ENCODE data around the gene NKAP. TPM values are rescaled to one million over a fixed set of nuclear protein-coding genes. Genes with fewer than 3 reads are reported as not detected.

NKAP gene
- 1 to 10 TPM; 5.7 to 7.5 (median 6.7) TPM for total RNA-seq (2021; fragmentation: NEBNext Ultra II Directional; extraction: Animal tissue kit (Norgen Biotek cat#: 25700))
- long read RNA-seq, full-length matches to known transcripts = 4 of 36 reads
- long read RNA-seq, partial matches to known transcripts = 32 of 36 reads
- long read RNA-seq, other reads (novel, unspliced or antisense) = 0 of 36 reads

GRCh38 chrX:119943185-119943988, at the start of gene NKAP:
Gene NKAP, minus strand, starts transcription at chrX:119943751. Its CDS starts 146 bp downstream, at chrX:119943605.
- TF ChIP-seq, protein P1, sequence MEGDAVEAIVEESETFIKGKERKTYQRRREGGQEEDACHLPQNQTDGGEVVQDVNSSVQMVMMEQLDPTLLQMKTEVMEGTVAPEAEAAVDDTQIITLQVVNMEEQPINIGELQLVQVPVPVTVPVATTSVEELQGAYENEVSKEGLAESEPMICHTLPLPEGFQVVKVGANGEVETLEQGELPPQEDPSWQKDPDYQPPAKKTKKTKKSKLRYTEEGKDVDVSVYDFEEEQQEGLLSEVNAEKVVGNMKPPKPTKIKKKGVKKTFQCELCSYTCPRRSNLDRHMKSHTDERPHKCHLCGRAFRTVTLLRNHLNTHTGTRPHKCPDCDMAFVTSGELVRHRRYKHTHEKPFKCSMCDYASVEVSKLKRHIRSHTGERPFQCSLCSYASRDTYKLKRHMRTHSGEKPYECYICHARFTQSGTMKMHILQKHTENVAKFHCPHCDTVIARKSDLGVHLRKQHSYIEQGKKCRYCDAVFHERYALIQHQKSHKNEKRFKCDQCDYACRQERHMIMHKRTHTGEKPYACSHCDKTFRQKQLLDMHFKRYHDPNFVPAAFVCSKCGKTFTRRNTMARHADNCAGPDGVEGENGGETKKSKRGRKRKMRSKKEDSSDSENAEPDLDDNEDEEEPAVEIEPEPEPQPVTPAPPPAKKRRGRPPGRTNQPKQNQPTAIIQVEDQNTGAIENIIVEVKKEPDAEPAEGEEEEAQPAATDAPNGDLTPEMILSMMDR (IDR thresholded peaks at IDR 0.05) = peak; percentile 36
- peak within 1 kb of the TSS; percentile 97 for H3K4me3 Mint-ChIP-seq
- peaks cover 14% of the 10 kb centered on the region for H3K4me1 Mint-ChIP-seq (ENCODE audit: low read depth)
- H3K9me3 Mint-ChIP-seq = no peaks in the 10 kb centered on the region
- H3K27ac Mint-ChIP-seq = peak within 1 kb of the TSS; percentile 95
- peaks cover 4% of the 10 kb centered on the region; the same call in 1 of the 2 replicates for H3K27me3 Mint-ChIP-seq (ENCODE audit: insufficient read depth)
- no peaks in the 10 kb centered on the region for H3K36me3 Mint-ChIP-seq (ENCODE audit: low read depth)
- peak; percentile 93 for DNase-seq

GRCh38 chrX:119991005-119991787, 47.6 kb upstream of the NKAP start:
- H3K36me3 Mint-ChIP-seq (ENCODE audit: low read depth) = no peaks in the 10 kb centered on the region
- peaks cover 17% of the 10 kb centered on the region for H3K27me3 Mint-ChIP-seq (ENCODE audit: insufficient read depth)
- DNase-seq = no peak
- TF ChIP-seq, protein P1 (IDR thresholded peaks at IDR 0.05) = no peak
- H3K9me3 Mint-ChIP-seq = no peaks in the 10 kb centered on the region
- H3K27ac Mint-ChIP-seq = no peak overlapping the region
- no peaks in the 10 kb centered on the region for H3K4me1 Mint-ChIP-seq (ENCODE audit: low read depth)
- no peak overlapping the region for H3K4me3 Mint-ChIP-seq

DNA sequence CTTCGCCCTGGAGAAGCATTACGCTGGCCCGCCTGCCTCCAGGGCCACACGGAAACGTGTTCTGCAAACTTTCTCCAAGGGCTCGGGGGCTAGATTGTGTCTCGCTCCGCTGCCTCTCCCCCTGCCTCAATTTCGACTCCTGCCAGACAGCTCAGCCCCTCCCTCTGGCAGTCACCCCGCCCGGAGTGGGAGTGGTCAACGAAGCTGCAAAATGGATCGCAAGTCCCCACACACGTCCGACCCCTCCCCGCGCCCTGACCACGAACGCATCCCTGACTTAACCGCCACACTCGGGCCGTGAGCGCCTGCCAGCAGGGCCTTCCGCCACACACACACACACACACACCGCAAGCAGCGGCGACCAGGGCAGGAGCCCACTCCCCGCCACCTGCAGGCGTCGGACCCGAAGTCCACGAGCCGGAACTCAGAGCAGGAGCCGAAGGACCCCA, 47.0 kb upstream of the NKAP start:
- TF ChIP-seq, protein P1 (IDR thresholded peaks at IDR 0.05) = no peak
- peaks cover 15% of the 10 kb centered on the region for H3K27me3 Mint-ChIP-seq (ENCODE audit: insufficient read depth)
- no peak for DNase-seq
- H3K27ac Mint-ChIP-seq = no peak overlapping the region
- H3K4me1 Mint-ChIP-seq (ENCODE audit: low read depth) = no peaks in the 10 kb centered on the region
- no peaks in the 10 kb centered on the region for H3K9me3 Mint-ChIP-seq
- no peaks in the 10 kb centered on the region for H3K36me3 Mint-ChIP-seq (ENCODE audit: low read depth)
- H3K4me3 Mint-ChIP-seq = peak overlapping the region; percentile 30; the same call in 1 of the 2 replicates

DNA sequence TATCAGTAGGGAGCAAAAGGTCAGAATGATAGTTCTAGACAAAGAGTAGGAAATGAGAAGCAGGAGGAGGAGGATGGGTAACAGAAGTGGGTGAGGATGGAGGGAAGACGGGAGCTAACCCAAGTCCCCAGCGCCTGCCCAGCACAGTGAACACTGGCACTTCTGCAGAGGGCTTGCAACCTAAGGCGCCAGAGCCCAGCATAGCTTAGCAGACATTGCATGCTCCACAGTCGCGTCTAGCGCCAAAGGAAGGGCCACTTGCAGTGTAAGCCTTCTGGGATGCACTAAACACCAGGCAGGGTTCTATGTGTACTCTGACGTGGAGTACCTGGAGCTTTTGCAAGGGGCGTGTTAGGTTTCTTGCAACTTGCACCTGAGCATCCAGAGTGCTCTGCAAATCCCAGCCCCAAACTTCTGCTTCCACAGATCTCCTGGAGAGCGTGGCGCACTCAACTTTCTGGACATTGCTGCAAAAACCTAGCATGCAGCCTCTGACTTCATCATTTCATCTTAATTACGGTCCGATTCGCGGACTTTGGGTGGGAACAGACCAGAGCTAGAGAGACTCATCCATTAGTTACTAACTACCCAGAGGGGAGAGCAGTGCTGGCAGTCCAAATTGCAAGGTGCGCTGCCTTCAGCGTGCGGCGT, 46.5 kb upstream of the NKAP start:
- Mint-ChIP-seq H3K4me1 (ENCODE audit: low read depth) (no peaks in the 10 kb centered on the region), H3K27me3 (ENCODE audit: insufficient read depth) (peaks cover 15% of the 10 kb centered on the region), H3K9me3 (no peaks in the 10 kb centered on the region), H3K36me3 (ENCODE audit: low read depth) (no peaks in the 10 kb centered on the region), H3K4me3 (no peak overlapping the region), H3K27ac (no peak overlapping the region)
- DNase-seq = no peak
- TF ChIP-seq, protein P1 (IDR thresholded peaks at IDR 0.05) = no peak

DNA sequence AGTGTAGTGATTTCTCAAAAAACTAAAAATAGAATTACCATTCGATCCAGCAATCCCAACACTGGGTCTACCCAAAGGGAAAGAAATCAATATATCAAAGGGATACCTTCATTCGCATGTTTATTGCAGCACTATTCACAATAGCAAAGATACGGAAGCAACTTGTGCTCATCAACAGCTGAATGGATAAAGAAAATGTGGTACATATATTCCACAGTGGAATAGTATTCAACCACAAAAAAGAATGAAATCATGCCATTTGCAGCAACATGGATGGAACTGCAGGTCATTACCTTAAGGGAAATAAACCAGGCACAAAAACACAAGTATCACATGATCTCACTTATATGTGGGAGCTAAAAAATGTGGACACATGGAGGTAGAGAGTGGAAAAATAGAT, 42.7 kb upstream of the NKAP start:
- peaks cover 8% of the 10 kb centered on the region for H3K27me3 Mint-ChIP-seq (ENCODE audit: insufficient read depth)
- DNase-seq = no peak
- TF ChIP-seq, protein P1 (IDR thresholded peaks at IDR 0.05) = no peak
- H3K27ac Mint-ChIP-seq = no peak overlapping the region
- no peaks in the 10 kb centered on the region for H3K4me1 Mint-ChIP-seq (ENCODE audit: low read depth)
- no peak overlapping the region for H3K4me3 Mint-ChIP-seq
- H3K36me3 Mint-ChIP-seq (ENCODE audit: low read depth) = no peaks in the 10 kb centered on the region
- no peaks in the 10 kb centered on the region for H3K9me3 Mint-ChIP-seq

All from HFFc6 (cell line).